HEK293T (cell line): ENCODE results near the gene MAP3K5.

Source experiments
- CTCF ChIA-PET: fragments of 350-600 bp; formaldehyde crosslinking; extraction: SDS; loops from one replicate; lab custom pipeline; 2021; ENCODE audit warnings: antibody characterized with exemption, inconsistent platforms; lab: Yijun Ruan, JAX
- POLR2A ChIA-PET: fragments of 350-600 bp; formaldehyde crosslinking; extraction: SDS; loops from one replicate; lab custom pipeline; 2020; ENCODE audit warnings: antibody characterized with exemption, inconsistent platforms; lab: Yijun Ruan, JAX
- DNase-seq: peaks from one replicate; pipeline ENCODE4 v3.0.0; 2012; ENCODE audit warnings: mixed read lengths; ENCODE audit errors: extremely low spot score
- ARNT ChIP-seq: fragments of 450-650 bp; IDR thresholded peaks from 2 replicates; pipeline ENCODE4 v1.6.1; 2017; ENCODE audit warnings: mild to moderate bottlenecking
- BHLHE40 ChIP-seq: fragments of 450-650 bp; IDR thresholded peaks from 2 replicates; pipeline ENCODE4 v1.6.1; 2016; ENCODE audit warnings: mild to moderate bottlenecking, moderate library complexity, borderline replicate concordance
- CTBP1 ChIP-seq: fragments of 450-650 bp; IDR thresholded peaks from 2 replicates; pipeline ENCODE4 v1.6.1; 2016; ENCODE audit warnings: borderline replicate concordance
- ELF4 ChIP-seq: fragments of 450-650 bp; IDR thresholded peaks from 2 replicates; pipeline ENCODE4 v1.6.1; 2017; ENCODE audit warnings: antibody characterized with exemption
- FOXA1 ChIP-seq: fragments of 450-650 bp; IDR thresholded peaks from 2 replicates; pipeline ENCODE4 v1.6.1; 2016; ENCODE audit warnings: mild to moderate bottlenecking
- FOXK2 ChIP-seq: fragments of 450-650 bp; IDR thresholded peaks from 2 replicates; pipeline ENCODE4 v1.6.1; 2016; ENCODE audit warnings: mild to moderate bottlenecking
- FOXM1 ChIP-seq: fragments of 450-650 bp; IDR thresholded peaks from 2 replicates; pipeline ENCODE4 v1.6.1; 2017; ENCODE audit warnings: mild to moderate bottlenecking, borderline replicate concordance
- HDGF ChIP-seq: fragments of 450-650 bp; IDR thresholded peaks from 2 replicates; pipeline ENCODE4 v1.6.1; 2017; ENCODE audit warnings: antibody characterized with exemption, borderline replicate concordance
- L3MBTL2 ChIP-seq: fragments of 450-650 bp; conservative IDR thresholded peaks from 2 replicates; pipeline ENCODE4 v1.6.1; 2016; ENCODE audit warnings: mild to moderate bottlenecking
- LEF1 ChIP-seq: fragments of 450-650 bp; IDR thresholded peaks from 2 replicates; pipeline ENCODE4 v1.6.1; 2017; ENCODE audit warnings: mild to moderate bottlenecking, borderline replicate concordance
- NFRKB ChIP-seq: fragments of 450-650 bp; IDR thresholded peaks from 2 replicates; pipeline ENCODE4 v1.6.1; 2016; ENCODE audit warnings: mild to moderate bottlenecking, moderate library complexity
- SP1 ChIP-seq: fragments of 450-650 bp; IDR thresholded peaks from 2 replicates; pipeline ENCODE4 v1.6.1; 2017
- SUZ12 ChIP-seq: fragments of 450-650 bp; IDR thresholded peaks from 2 replicates; pipeline ENCODE4 v1.6.1; 2016; ENCODE audit warnings: mild to moderate bottlenecking
- TARDBP ChIP-seq: fragments of 450-650 bp; IDR thresholded peaks from 2 replicates; pipeline ENCODE4 v1.6.1; 2016
- ZNF384 ChIP-seq: fragments of 450-650 bp; IDR thresholded peaks from 2 replicates; pipeline ENCODE4 v1.6.1; 2016
- TF ChIP-seq, protein P1 (sequence below): fragments of 450-650 bp; IDR thresholded peaks from 2 replicates; pipeline ENCODE4 v1.6.1; 2016

MAP3K5 gene

DNA sequence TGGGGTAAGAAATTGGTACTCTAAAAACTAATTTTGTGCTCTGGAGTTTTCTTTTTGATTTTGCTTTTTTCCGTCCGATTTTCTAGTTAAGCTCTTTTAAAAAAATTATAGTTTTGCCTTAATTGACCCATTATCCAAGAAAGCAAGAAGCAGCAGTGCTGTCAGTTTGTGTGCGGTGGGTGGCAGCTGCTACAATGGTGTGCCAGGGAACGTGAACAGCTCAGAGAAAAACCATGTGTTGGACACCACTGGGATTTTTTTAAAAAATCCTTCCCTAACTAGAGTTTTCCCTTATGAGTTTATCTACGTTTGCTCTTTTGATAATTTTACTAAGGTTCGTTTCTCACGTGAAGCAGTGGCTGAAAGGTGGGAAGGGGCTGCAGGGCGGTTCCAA, 8.0 kb downstream of the MAP3K5 start:
- ChIA-PET CTCF (interaction anchor here (0.7 to 1.3 kb wide), 2 partner anchors 8 to 140 kb away, joined by 3 to 4 read pairs; partner anchors contain the start of gene MAP3K5), POLR2A (no interaction called here)
- DNase-seq, result no peak
- TF ChIP-seq BHLHE40 (no peak), NFRKB (no peak), L3MBTL2 (no peak), TARDBP (no peak), FOXM1 (no peak), ELF4 (no peak), ARNT (no peak)

DNA sequence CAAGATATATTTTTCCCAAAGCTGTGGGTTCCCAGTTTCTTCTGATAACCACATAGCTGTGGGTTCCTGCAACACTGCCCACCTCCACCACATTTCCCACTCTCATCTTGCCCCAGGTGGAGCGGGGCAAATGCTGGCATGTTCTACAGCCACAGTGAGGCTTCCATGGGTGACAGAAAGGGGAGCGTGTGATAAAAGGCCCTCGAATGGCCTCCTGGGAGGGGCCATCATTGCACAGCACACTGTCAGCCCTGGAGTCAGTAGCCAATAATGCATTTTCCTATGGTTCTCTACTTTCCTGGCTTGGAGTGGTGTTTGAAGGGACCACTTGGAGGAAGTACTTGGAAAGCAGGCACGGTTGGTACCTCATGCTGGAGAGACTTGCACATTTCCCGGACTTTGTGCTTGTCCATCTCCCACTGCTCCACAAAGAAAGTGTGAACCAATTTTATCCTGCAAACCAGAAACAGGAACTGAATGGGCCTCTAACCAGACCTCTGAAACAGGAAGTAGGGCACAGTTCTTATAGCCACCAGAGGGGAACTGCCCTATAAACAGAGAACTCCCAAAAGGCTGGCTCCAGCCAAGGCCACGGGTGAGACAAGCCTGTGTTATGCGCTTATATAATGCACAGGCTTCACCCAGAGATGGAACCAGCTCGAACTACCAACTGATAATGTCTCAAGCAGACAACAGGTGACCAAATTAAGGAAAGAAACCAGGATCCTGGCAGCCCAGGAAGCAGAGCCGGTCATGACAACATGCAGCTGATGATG, 8.6 kb downstream of the MAP3K5 start:
- TF ChIP-seq NFRKB, result no peak
- TF ChIP-seq, protein P1, sequence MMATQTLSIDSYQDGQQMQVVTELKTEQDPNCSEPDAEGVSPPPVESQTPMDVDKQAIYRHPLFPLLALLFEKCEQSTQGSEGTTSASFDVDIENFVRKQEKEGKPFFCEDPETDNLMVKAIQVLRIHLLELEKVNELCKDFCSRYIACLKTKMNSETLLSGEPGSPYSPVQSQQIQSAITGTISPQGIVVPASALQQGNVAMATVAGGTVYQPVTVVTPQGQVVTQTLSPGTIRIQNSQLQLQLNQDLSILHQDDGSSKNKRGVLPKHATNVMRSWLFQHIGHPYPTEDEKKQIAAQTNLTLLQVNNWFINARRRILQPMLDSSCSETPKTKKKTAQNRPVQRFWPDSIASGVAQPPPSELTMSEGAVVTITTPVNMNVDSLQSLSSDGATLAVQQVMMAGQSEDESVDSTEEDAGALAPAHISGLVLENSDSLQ, result no peak
- no peak for TF ChIP-seq ELF4
- no peak for TF ChIP-seq CTBP1
- TF ChIP-seq LEF1, result no peak
- no peak for TF ChIP-seq TARDBP
- no peak for TF ChIP-seq SP1
- TF ChIP-seq FOXK2, result no peak
- TF ChIP-seq ARNT, result no peak
- no peak for TF ChIP-seq FOXA1
- no peak for TF ChIP-seq HDGF
- TF ChIP-seq FOXM1, result no peak
- no peak for TF ChIP-seq ZNF384
- TF ChIP-seq SUZ12, result no peak
- TF ChIP-seq L3MBTL2, result no peak
- no peak for TF ChIP-seq BHLHE40
- ChIA-PET POLR2A (no interaction called here), CTCF (interaction anchor here (0.7 to 1.3 kb wide), 2 partner anchors 9 to 140 kb away, joined by 3 to 4 read pairs; partner anchors contain the start of gene MAP3K5)
- DNase-seq, result no peak

DNA sequence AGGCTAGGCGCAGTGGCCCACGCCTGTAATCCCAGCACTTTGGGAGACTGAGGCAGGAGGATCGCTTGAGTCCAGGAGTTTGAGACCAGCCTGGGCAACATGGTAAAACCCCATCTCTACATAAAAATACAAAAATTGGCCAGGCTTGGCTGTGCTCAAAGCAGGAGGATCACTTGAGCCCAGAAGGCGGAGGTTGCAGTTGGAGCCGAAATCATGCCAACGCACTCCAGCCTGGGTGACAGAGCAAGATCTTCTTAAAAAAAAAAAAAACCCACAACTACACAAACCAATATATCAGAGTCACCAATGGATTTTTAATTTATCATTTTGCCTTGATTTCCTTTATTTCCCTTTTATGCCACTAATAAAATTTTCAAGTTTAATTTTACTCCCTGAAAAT, 9.3 kb downstream of the MAP3K5 start:
- ChIA-PET POLR2A (no interaction called here), CTCF (no interaction called here)
- TF ChIP-seq ARNT (no peak), BHLHE40 (no peak), HDGF (no peak), LEF1 (no peak), NFRKB (no peak), FOXA1 (no peak), ZNF384 (no peak), SP1 (no peak), FOXK2 (no peak), SUZ12 (no peak), L3MBTL2 (no peak), ELF4 (no peak), TARDBP (no peak)
- no peak for DNase-seq

DNA sequence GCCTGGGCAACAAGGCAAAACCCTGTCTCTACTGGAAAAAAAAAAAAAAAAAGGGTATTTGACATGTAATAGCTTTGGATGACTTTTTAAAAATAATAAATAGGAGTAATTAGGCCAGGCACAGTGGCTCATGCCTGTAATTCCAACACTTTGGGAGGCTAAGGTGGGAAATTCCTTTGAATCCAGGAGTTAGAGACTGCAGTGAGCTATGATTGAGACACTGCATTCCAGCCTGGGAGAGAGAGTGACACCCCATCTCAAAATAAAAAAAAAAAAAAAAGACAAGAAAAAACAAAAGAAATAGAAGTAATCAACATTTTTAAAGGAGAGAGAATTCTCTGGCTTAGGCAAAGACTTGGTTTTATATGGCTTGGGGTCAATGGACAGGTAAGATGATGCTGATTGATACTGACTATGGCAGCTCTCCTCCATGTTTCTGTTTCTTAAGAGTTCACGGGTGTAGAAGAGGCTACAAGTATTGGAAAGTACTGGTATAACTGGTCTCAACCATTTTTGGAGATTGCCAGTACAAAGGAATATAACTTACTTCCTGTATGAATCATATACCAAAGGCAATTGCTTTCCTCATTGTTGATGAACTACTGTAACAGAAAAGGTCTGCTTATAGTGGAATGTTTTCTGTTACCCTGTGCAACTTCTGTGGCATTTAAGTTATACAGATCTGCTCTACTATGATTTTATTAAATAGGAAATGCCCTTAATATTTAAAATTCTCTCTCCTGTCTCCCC, 10.1 kb downstream of the MAP3K5 start:
- no peak for DNase-seq
- ChIA-PET POLR2A (interaction anchor here (0.6 kb wide), 1 partner anchor 227 kb away, joined by 3 read pairs; no protein-coding TSS in a partner anchor), CTCF (interaction anchor here (0.6 to 1.3 kb wide), 3 partner anchors 10 to 438 kb away, joined by 5 to 6 read pairs (median 5); partner anchors contain the start of gene MAP3K5)
- TF ChIP-seq L3MBTL2 (no peak), FOXM1 (no peak)

DNA sequence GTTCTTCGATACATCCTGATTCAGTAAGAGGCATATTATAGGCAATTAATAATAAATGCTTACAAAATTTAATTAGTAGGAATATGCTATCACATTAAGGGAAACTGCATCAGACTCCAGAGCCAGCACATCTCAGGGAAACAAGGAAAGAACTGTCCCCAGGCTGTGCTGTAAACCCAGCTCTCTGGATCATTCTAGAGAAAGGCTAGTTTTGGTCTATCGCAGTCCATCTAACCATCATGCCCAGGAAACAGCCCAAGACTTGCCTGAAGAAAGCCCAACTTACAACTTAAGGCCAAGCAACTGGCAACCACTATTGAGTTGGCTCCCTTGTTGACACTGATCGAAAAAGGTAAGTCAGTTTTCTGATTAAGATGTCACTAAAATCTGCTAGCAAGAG, 11.3 kb downstream of the MAP3K5 start:
- ChIA-PET POLR2A (no interaction called here), CTCF (interaction anchor here (1.3 kb wide), 1 partner anchor 11 kb away, joined by 4 read pairs; the partner anchor contains the start of gene MAP3K5)

DNA sequence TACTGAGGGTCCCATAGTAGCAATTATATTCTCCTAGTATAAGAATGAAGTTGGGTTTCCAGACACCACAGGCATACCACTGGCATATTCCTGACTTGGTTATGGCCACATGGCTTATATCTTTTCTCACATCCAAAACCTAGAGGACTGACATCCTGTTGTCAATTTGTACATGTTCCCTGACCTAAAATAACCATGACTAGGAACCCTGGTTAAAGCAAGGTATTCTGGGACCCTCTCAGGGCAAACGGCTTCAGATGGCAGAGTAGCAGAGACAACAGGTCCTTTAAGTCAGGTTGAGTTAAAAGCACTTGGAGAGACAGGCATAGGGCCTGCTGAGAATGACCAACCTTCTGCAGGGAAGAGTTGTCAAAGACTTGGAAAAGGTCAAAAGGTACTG, 12.6 kb downstream of the MAP3K5 start:
- DNase-seq, result no peak
- ChIA-PET POLR2A (no interaction called here), CTCF (no interaction called here)
- no peak for TF ChIP-seq HDGF

More for the DNA sequence above, 11.3 kb downstream of the MAP3K5 start:
- no peak for DNase-seq
- TF ChIP-seq NFRKB, result no peak
- TF ChIP-seq, protein P1, result no peak

DNA sequence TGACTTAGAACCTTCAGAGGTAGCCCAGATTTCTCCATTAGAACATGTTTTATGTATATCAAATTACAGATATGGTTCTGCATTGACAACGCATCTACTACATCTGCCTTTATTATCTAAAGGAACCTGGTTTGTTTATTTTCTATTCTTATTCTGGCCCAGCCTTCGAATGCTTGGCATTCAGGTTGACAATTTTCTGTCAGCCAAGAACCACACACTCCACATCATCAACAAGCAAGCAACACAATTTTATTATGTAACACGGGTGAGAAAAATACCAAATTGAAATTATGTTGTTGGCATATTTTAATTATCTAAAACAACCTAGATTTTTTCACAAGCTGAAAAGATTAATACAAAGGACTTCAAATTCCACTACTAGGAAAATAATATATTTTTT, 14.6 kb downstream of the MAP3K5 start:
- ChIA-PET POLR2A (no interaction called here), CTCF (no interaction called here)
- TF ChIP-seq LEF1, result no peak
- no peak for TF ChIP-seq TARDBP
- TF ChIP-seq ZNF384, result no peak
- no peak for TF ChIP-seq FOXK2
- no peak for TF ChIP-seq NFRKB
- no peak for TF ChIP-seq FOXA1
- TF ChIP-seq BHLHE40, result no peak
- no peak for TF ChIP-seq ELF4
- TF ChIP-seq SUZ12, result no peak
- no peak for TF ChIP-seq HDGF
- TF ChIP-seq CTBP1, result no peak
- TF ChIP-seq, protein P1, result no peak
- TF ChIP-seq ARNT, result no peak
- no peak for TF ChIP-seq FOXM1
- no peak for TF ChIP-seq L3MBTL2
- no peak for TF ChIP-seq SP1
- no peak for DNase-seq
